Measurements from ENCODE around the gene CRADD.

Gene CRADD

GRCh38 chr12:93686572-93687356 lies 9.6 kb downstream of the CRADD start:
- H3K27me3 ChIP-seq (ENCODE audit: control insufficient read depth, insufficient read depth, low read length), result no peaks in the 10 kb centered on the region
- no peaks in the 10 kb centered on the region for H3K9me3 ChIP-seq (ENCODE audit: control insufficient read depth, insufficient read depth, low read depth, low read length)
- H3K4me1 ChIP-seq (ENCODE audit: control insufficient read depth, insufficient read depth, low read length), result peaks cover 38% of the 10 kb centered on the region

GRCh38 chr12:93689076-93689834 lies 12.1 kb downstream of the CRADD start:
- H3K4me3 ChIP-seq (ENCODE audit: low read depth, low read length), result no peak overlapping the region

More at GRCh38 chr12:93686572-93687356, 9.6 kb downstream of the CRADD start:
- H3K9ac ChIP-seq (ENCODE audit: low read length), result no peak overlapping the region
- no peak overlapping the region for H3K27ac ChIP-seq (ENCODE audit: low read depth, low read length)
- H3K4me3 ChIP-seq (ENCODE audit: low read depth, low read length), result no peak overlapping the region
- H3K36me3 ChIP-seq (ENCODE audit: control insufficient read depth, insufficient read depth, low read length), result no peaks in the 10 kb centered on the region

GRCh38 chr12:93696462-93696861 lies 19.3 kb downstream of the CRADD start:
- Histone ChIP-seq H3K4me1 (ENCODE audit: control insufficient read depth, insufficient read depth, low read length) (peaks cover 31% of the 10 kb centered on the region), H3K27me3 (ENCODE audit: control insufficient read depth, insufficient read depth, low read length) (no peaks in the 10 kb centered on the region), H3K27ac (ENCODE audit: low read depth, low read length) (no peak overlapping the region), H3K4me3 (ENCODE audit: low read depth, low read length) (no peak overlapping the region), H3K9ac (ENCODE audit: low read length) (no peak overlapping the region), H3K36me3 (ENCODE audit: control insufficient read depth, insufficient read depth, low read length) (no peaks in the 10 kb centered on the region), H3K9me3 (ENCODE audit: control insufficient read depth, insufficient read depth, low read depth, low read length) (no peaks in the 10 kb centered on the region)

More at GRCh38 chr12:93689076-93689834, 12.1 kb downstream of the CRADD start:
- H3K9ac ChIP-seq (ENCODE audit: low read length), result no peak overlapping the region
- H3K36me3 ChIP-seq (ENCODE audit: control insufficient read depth, insufficient read depth, low read length), result no peaks in the 10 kb centered on the region
- no peaks in the 10 kb centered on the region for H3K27me3 ChIP-seq (ENCODE audit: control insufficient read depth, insufficient read depth, low read length)
- peaks cover 20% of the 10 kb centered on the region for H3K4me1 ChIP-seq (ENCODE audit: control insufficient read depth, insufficient read depth, low read length)
- H3K27ac ChIP-seq (ENCODE audit: low read depth, low read length), result no peak overlapping the region
- H3K9me3 ChIP-seq (ENCODE audit: control insufficient read depth, insufficient read depth, low read depth, low read length), result no peaks in the 10 kb centered on the region

DNA sequence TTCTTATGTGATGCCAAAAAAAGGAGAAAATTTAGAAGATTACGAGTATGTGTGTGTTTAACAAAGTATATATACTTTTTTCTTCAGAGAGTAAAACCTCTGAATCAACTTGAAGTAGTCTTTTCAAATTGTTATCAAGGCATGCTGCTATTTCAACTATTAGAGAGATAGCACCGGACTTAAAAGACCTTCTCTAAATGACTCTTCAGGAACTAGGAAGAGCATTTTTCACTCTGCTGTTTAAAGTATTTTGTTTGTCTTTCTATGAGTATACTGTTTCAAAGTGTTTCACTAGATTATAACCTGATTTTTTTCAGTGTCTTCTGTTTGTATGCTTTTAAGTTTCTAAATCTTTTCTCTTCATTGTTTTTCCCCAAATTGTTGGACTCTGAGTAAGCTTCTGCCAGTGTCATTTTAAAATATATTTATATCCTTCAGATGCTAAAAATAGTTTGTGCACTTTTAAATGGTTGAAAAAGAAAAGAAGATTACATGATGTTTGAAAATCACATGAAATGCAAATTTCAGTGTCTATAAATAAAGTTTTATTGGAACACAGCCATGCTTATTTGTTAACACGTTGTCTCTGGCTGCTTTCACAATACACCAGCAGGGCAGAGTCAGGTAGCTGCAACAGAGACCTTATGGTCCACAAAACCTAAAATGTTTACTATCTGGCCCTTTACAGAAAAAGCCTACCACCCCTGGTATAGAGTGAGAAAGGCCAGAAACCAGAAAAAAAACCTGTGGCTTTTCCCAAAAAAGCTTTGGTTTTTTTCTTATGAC lies 21.3 kb downstream of the CRADD start:
- peak overlapping the region; percentile 86 for H3K27ac ChIP-seq (ENCODE audit: low read depth, low read length)
- no peak overlapping the region for H3K4me3 ChIP-seq (ENCODE audit: low read depth, low read length)
- H3K36me3 ChIP-seq (ENCODE audit: control insufficient read depth, insufficient read depth, low read length), result no peaks in the 10 kb centered on the region
- no peaks in the 10 kb centered on the region for H3K9me3 ChIP-seq (ENCODE audit: control insufficient read depth, insufficient read depth, low read depth, low read length)
- no peaks in the 10 kb centered on the region for H3K27me3 ChIP-seq (ENCODE audit: control insufficient read depth, insufficient read depth, low read length)
- peaks cover 44% of the 10 kb centered on the region for H3K4me1 ChIP-seq (ENCODE audit: control insufficient read depth, insufficient read depth, low read length)
- H3K9ac ChIP-seq (ENCODE audit: low read length), result peak overlapping the region; percentile 62

GRCh38 chr12:93699271-93700145 lies 22.3 kb downstream of the CRADD start:
- Histone ChIP-seq H3K4me3 (ENCODE audit: low read depth, low read length) (peak overlapping the region; percentile 11; the same call in 1 of the 2 replicates), H3K9ac (ENCODE audit: low read length) (peak overlapping the region; percentile 62), H3K9me3 (ENCODE audit: control insufficient read depth, insufficient read depth, low read depth, low read length) (no peaks in the 10 kb centered on the region), H3K4me1 (ENCODE audit: control insufficient read depth, insufficient read depth, low read length) (peaks cover 44% of the 10 kb centered on the region), H3K27me3 (ENCODE audit: control insufficient read depth, insufficient read depth, low read length) (no peaks in the 10 kb centered on the region), H3K27ac (ENCODE audit: low read depth, low read length) (peak overlapping the region; percentile 86), H3K36me3 (ENCODE audit: control insufficient read depth, insufficient read depth, low read length) (no peaks in the 10 kb centered on the region)

DNA sequence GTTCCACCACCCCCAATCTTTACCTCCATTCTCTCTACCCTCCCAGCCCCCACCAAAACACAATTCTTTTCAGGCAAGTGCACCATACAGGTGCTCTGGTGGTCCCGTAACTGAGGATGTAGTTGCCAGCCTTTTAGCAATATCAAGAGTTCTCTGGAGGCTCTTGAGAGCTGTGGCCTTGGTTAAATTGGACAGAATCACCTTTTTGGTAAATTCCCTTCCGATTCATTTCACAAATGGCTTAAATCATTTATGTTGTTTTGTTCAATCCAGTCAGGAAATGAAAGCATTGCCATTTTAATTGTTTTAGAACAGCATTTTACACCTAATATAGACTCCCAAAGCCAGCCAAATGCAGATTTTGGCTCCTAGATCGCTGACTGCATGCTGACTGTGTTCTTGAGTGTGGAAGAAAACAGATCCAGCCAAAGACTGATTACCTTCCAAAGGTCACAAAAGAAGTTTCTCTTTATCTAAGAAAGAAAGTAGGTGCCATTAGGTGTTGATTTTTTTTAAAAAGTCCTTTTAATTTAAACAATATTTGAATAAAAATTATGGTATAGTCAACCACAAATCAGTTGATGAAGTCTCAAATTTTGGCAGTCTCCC lies 25.6 kb downstream of the CRADD start:
- H3K9ac ChIP-seq (ENCODE audit: low read length), result no peak overlapping the region
- H3K4me1 ChIP-seq (ENCODE audit: control insufficient read depth, insufficient read depth, low read length), result peaks cover 41% of the 10 kb centered on the region

DNA sequence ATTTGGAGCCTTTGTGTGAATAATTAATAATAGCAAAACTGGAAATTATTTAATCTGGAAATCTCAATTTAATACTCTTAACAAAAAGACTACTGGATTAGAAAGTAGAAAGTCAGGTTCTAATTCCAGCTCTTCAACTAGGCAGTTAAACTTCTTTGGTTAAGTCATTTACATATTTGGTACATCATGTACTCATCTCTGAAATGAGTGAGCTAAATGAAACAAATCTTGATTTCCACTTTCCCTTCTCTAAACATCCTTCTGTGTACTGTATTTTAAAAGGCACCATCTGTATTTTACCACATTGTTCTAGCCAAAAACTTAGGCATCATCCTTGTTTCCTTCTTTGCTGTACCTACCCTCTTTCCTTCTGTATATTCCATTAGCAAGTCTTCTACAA lies 26.9 kb downstream of the CRADD start:
- no peak overlapping the region for H3K4me3 ChIP-seq (ENCODE audit: low read depth, low read length)
- no peak overlapping the region for H3K27ac ChIP-seq (ENCODE audit: low read depth, low read length)
- H3K9me3 ChIP-seq (ENCODE audit: control insufficient read depth, insufficient read depth, low read depth, low read length), result no peaks in the 10 kb centered on the region
- no peak overlapping the region for H3K9ac ChIP-seq (ENCODE audit: low read length)
- H3K36me3 ChIP-seq (ENCODE audit: control insufficient read depth, insufficient read depth, low read length), result no peaks in the 10 kb centered on the region
- no peaks in the 10 kb centered on the region for H3K27me3 ChIP-seq (ENCODE audit: control insufficient read depth, insufficient read depth, low read length)
- peaks cover 28% of the 10 kb centered on the region for H3K4me1 ChIP-seq (ENCODE audit: control insufficient read depth, insufficient read depth, low read length)

More for the DNA sequence above, 25.6 kb downstream of the CRADD start:
- H3K9me3 ChIP-seq (ENCODE audit: control insufficient read depth, insufficient read depth, low read depth, low read length), result no peaks in the 10 kb centered on the region
- no peaks in the 10 kb centered on the region for H3K27me3 ChIP-seq (ENCODE audit: control insufficient read depth, insufficient read depth, low read length)
- no peak overlapping the region for H3K4me3 ChIP-seq (ENCODE audit: low read depth, low read length)
- no peaks in the 10 kb centered on the region for H3K36me3 ChIP-seq (ENCODE audit: control insufficient read depth, insufficient read depth, low read length)
- H3K27ac ChIP-seq (ENCODE audit: low read depth, low read length), result no peak overlapping the region

- Histone ChIP-seq H3K27ac (ENCODE audit: low read depth, low read length) (no peak overlapping the region), H3K27me3 (ENCODE audit: control insufficient read depth, insufficient read depth, low read length) (no peaks in the 10 kb centered on the region), H3K4me3 (ENCODE audit: low read depth, low read length) (no peak overlapping the region), H3K36me3 (ENCODE audit: control insufficient read depth, insufficient read depth, low read length) (no peaks in the 10 kb centered on the region), H3K9me3 (ENCODE audit: control insufficient read depth, insufficient read depth, low read depth, low read length) (peaks cover 4% of the 10 kb centered on the region), H3K4me1 (ENCODE audit: control insufficient read depth, insufficient read depth, low read length) (peaks cover 23% of the 10 kb centered on the region), H3K9ac (ENCODE audit: low read length) (no peak overlapping the region)
Measured at GRCh38 chr12:93704625-93705024, 27.4 kb downstream of the CRADD start.

GRCh38 chr12:93705237-93705636 lies 28.1 kb downstream of the CRADD start:
- no peaks in the 10 kb centered on the region for H3K36me3 ChIP-seq (ENCODE audit: control insufficient read depth, insufficient read depth, low read length)
- no peak overlapping the region for H3K4me3 ChIP-seq (ENCODE audit: low read depth, low read length)
- H3K27me3 ChIP-seq (ENCODE audit: control insufficient read depth, insufficient read depth, low read length), result no peaks in the 10 kb centered on the region
- no peak overlapping the region for H3K9ac ChIP-seq (ENCODE audit: low read length)
- no peak overlapping the region for H3K27ac ChIP-seq (ENCODE audit: low read depth, low read length)
- peaks cover 9% of the 10 kb centered on the region for H3K9me3 ChIP-seq (ENCODE audit: control insufficient read depth, insufficient read depth, low read depth, low read length)
- H3K4me1 ChIP-seq (ENCODE audit: control insufficient read depth, insufficient read depth, low read length), result peaks cover 17% of the 10 kb centered on the region; the same call in 1 of the 2 replicates

- Histone ChIP-seq H3K27me3 (ENCODE audit: control insufficient read depth, insufficient read depth, low read length) (no peaks in the 10 kb centered on the region), H3K4me1 (ENCODE audit: control insufficient read depth, insufficient read depth, low read length) (peaks cover 13% of the 10 kb centered on the region; the same call in 1 of the 2 replicates), H3K9ac (ENCODE audit: low read length) (no peak overlapping the region), H3K27ac (ENCODE audit: low read depth, low read length) (no peak overlapping the region), H3K4me3 (ENCODE audit: low read depth, low read length) (no peak overlapping the region), H3K36me3 (ENCODE audit: control insufficient read depth, insufficient read depth, low read length) (no peaks in the 10 kb centered on the region), H3K9me3 (ENCODE audit: control insufficient read depth, insufficient read depth, low read depth, low read length) (peaks cover 9% of the 10 kb centered on the region)
Measured at GRCh38 chr12:93706387-93706786, 29.2 kb downstream of the CRADD start.
